SW 1271 (cell line): Measurements from ENCODE around the gene HNRNPM.
A peak's percentile ranks its signal among the peaks of the same experiment; 100 is the strongest.
"Not testable (repeated sequence)": the region's sequence is repeated elsewhere in the genome, so short reads cannot be mapped to it uniquely, and the experiment has no call there.

Experiments
- DNase-seq, 2 experiments: peaks; one replicate each; lab custom pipeline; 2025; lab: John Stamatoyannopoulos, UW

Gene HNRNPM, protein sequence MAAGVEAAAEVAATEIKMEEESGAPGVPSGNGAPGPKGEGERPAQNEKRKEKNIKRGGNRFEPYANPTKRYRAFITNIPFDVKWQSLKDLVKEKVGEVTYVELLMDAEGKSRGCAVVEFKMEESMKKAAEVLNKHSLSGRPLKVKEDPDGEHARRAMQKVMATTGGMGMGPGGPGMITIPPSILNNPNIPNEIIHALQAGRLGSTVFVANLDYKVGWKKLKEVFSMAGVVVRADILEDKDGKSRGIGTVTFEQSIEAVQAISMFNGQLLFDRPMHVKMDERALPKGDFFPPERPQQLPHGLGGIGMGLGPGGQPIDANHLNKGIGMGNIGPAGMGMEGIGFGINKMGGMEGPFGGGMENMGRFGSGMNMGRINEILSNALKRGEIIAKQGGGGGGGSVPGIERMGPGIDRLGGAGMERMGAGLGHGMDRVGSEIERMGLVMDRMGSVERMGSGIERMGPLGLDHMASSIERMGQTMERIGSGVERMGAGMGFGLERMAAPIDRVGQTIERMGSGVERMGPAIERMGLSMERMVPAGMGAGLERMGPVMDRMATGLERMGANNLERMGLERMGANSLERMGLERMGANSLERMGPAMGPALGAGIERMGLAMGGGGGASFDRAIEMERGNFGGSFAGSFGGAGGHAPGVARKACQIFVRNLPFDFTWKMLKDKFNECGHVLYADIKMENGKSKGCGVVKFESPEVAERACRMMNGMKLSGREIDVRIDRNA

DNA sequence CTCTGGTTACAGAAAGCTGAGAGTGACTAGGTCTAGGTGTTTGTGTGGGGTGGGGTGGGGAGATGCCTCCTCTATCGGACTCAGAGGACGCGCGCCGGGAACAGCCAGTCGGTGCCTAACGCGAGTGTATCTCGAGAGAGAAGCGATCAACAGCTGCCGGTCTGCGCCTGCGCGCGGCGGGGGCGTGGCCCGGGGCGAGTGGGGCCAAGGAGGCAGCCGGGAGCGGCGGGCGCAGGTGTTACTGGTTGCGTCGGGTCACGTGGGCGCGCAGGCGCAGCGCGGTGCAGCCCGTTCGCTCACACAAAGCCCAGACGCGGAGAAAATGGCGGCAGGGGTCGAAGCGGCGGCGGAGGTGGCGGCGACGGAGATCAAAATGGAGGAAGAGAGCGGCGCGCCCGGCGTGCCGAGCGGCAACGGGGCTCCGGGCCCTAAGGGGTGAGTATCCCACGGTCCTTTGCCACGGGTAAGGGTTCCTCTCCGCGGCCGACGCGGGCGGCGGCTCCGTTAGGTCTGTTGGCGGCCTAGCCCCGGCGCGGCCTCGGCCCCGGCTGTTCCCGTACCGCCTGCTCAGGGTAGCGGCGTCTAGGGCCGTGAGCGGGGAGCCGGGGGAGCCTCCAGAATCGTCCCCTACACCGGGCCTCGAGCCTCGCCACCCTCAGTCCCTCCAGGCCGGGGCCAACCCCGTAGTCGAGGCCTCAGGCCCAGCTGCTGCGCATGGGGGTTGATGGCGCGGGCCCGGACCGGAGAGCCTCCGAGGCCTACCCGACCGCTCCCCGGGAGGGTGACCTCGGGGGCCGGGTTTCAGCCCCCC is at the start of gene HNRNPM:
Gene HNRNPM (plus strand): TSS at position 299 of the 811 bp plus-strand sequence. CDS start 24 bp downstream, at position 323.
- DNase-seq, result peak; percentile 86 to 98

DNA sequence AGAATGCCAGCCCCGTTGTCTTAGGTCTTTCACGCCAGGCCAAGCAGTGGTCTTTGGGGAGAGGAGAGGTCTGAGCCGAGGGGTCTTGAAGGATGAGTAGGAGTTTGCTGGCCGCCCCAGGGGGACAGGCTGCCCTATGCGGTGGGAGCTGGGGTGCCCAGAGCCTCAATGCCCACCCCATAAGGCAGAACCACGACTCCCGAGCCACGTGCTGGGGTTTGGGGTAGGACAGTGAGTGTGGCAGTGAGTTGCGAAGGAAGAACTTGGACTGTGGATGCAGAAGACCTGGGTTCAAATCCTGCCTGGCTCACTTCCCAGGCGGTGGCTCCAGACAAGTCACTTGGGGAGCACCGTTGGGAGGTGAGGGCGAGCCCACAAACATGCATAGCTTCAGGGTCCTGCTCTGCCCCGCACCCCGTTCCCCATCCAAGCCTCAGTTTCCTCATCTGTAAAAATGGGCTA is 49.1 kb upstream of the HNRNPM start:
- DNase-seq, result no peak

DNA sequence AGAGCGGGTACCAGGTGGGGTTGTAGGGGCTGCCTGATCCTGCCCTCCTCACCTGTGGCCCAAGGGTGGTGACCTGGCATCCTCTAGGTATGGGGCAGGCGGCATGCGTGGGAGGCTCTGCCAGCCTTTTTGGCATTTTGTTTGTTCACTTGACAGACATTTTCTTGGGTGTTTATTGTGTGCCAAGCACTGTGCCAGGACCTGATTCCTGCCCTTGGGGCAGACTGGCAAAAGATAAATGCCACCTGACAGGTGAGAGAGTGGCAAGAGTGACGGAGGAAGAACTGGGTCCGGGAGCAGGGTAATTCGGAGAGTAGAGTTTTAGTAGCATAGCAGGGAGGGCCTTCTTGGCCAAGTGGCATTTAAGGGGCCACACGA is 48.6 kb upstream of the HNRNPM start:
- DNase-seq, result no peak

DNA sequence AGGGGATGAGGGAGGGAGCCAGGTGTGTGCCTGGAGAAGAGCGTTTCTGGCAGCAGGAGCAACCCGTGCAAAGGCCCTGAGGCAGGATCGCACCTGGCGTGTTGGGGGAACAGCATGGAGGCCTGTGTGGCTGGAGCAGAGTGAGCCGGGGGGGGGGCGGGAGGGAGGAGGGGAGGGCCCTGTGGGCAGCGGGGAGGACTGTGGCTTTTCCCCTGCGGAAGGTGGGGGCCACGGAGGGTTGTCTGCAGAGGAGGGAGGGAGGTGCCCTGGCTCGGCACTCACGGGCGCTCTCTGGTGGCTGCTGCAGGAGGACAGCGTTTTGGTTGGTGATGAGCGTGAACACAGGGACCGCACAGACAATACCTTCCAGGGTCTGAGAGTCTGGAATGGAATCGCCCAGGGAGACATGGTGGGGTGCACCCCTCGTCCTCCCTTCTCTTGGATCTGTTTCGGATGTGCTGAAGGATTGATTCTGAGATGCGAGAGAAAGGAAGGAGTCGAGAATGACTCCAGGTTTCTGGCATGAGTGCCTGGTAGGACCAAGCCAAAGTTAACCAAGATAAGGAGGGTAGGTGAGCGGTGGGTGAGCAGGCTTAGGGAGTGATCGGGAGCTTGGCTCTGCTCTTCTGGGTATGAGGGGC is 48.1 kb upstream of the HNRNPM start:
- peak in 1 of 2 experiments; percentile 32 for DNase-seq

DNA sequence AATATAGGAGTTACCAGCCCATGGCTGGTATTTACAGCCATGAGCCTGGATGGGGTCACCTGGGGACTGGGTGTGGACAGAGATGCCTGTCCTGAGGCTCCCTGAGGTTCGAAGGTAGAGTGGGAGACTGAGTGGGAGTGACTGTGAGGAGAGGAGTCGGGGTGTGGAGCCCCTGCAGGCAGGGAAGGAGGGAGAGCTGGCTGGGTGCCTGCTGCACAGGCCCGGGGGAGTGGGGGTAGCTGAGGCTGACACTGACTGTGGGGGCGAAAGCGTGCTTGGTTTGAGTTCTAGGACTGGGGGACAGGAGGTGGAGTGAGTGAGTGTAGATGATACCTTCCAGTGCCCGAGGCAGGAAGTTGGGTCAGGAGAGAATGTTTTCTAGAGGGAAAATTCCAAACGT is 47.5 kb upstream of the HNRNPM start:
- no peak for DNase-seq

DNA sequence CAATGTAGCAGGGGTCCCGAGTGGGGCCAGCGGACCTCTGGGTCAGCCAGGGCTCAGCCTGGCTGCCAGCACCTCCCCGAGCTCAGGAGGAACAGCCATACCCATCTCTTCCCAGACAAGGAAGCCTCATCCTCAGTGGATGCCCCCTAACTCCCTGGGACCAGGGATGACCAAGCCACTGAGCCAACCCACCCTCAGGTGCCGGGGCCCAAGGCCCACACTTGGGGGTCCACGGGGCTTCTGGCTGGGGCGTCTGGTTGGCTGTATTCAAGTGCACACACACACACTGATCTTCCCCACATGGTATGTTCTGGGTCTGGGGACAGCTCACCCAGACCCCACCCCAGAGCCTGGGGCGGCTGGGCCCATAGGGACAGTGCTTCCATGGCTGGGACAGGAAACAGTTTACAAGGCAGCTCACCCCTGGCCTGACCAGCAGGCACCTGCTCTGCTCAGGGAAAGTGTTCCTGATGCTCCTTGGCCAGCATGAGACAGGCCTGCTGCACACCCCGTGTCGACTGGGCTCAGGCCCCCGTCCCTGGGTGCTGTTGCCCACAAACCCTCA is 46.9 kb upstream of the HNRNPM start:
- no peak for DNase-seq

DNA sequence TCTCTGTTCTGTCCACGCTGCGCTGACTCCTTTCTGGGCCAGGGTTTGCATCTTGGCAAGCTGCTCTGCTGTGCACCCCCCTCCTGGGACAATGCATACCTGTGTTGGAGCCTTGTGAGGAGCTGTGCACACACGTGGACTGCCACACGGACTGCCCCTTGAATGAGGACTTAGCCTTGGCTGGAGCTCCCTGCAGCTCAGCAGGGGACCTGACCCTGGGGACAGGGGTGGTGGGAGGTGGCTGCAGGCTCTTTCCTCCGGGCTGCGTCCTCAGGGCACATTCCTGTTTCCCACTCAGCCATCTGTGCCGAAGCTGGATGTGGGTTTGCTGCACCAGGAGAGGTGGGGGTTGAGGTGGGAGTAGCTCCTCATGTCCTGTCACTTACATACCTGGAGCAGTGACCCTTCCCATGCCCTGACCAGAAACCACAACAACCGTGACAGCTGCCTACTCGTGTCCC is 46.4 kb upstream of the HNRNPM start:
- DNase-seq, result no peak

DNA sequence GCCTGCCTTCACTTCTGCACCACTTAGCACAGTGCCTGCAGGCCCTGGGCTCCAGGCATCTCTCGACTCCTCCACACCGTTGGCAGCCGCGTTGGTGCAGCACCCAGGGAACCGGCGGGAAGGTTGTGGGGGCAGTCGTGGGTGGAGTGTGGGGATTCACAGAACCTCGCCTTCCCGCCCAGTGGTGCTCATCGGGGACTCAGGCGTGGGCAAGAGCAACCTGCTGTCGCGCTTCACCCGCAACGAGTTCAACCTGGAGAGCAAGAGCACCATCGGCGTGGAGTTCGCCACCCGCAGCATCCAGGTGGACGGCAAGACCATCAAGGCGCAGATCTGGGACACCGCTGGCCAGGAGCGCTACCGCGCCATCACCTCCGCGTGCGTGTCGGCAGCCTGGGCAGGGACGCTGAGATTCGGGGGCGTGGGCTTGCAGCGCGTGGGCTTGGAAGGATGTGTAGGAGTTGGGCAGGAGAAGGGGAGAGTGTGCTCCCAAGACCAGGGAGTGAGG is 45.0 kb upstream of the HNRNPM start:
- DNase-seq, result no peak

DNA sequence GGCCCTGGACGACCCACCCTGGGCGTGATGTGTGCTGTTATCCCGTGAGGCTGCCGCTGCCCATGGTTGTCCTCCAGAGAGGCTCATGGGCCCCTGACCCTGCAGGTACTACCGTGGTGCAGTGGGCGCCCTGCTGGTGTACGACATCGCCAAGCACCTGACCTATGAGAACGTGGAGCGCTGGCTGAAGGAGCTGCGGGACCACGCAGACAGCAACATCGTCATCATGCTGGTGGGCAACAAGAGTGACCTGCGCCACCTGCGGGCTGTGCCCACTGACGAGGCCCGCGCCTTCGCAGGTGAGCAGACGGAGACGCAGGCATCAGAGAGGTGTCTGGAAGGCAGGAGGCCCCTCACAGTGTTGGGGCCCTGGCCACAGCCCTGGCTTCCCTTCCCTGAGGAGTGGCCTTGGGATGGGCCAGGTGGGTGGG is 42.8 kb upstream of the HNRNPM start:
- DNase-seq, result no peak

DNA sequence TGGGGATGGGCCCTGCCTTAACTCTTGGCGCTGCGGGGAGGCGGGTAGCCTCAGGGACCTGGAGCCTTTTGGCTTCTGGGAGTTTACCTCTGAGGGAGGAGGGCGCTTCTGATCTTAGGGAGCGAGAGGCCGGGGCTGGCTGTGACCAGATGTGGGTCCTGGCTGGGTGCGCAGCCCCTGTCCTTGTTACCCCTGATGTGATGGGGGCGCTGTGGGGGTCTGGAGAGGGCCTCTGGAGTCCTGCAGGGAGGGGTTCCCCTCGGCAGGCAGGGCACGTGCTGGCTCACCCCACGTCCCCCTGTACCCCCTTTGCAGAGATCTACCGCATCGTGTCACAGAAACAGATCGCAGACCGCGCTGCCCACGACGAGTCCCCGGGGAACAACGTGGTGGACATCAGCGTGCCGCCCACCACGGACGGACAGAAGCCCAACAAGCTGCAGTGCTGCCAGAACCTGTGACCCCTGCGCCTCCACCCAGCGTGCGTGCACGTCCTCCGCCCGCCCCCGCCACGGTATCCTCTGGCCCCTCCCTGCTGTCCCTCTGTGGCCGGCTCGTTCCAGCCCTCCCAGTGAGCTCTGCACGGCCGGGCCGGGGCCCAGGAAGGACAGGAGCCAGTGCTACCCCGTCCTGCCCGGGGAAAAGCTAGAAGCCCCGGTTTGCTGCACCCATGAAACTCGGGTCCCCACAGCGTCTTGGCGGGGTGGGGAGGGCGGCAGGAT is 41.5 kb upstream of the HNRNPM start:
- no peak for DNase-seq

DNA sequence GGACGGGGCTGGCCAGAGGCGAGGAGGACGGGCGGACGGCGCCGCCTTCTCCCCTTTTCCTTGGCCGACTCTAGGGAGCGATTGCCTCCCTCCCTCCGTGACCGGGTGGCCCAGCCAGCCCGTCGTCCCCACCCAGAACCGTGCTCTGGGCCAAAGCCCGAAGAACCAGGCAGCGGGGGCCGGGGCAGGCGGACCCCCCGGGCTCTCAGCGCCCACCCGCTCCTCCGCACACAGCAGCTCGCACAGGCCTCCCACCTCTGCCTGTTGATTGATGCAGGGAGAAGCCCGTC is 41.0 kb upstream of the HNRNPM start:
- no peak for DNase-seq

DNA sequence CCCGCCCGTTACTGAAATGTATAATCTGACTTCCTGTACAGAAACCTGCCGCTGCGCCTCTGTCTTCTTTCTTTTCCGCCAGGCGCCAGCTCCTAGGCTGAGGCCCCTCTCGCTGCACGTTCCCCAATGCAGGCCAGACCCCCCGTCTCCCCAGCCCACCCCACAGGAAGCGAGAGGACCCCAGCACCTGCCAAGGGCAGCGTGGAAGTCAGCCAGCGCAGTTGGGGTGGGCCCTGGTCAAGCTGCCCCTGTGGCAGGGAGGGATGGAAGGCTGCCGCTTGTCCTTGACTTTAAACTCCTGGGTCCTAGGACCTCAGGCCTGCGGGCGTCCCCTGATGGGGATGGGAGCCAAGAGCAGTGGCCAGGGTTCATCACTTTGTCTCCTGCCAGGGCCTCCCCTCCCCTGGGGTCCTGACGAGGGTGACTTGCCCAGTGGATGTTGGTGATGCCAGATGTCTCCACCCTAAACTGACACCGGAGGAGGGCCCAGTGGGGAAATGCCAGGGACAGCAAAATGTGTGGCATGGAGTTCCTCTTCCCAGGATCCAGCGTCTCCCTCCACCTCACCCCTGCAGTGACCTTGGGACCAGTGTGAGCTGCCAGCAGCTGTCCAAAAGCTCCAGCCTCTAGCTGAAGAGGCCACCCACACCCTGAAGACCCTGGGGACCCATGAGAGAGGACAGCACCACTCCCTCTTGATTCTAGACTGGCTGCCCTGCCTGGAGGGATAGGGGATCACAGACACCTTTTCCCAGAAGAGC is 40.2 kb upstream of the HNRNPM start:
- DNase-seq, result no peak

DNA sequence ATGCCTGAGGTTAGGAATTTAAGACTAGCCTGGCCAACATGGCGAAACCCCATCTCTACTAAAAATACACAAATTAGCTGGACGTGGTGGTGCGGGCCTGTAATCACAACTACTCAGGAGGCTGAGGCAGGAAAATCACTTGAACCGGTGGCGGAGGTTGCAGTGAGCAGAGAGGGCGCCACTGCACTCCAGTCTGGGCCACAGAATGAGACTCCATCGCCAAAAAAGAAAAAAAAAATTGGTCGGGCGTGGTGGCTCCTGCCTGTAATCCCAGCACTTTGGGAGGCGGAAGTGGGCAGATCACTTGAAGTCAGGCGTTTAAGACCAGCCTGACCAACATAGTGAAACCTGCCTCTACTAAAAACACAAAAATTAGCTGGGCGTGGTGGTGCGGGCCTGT is 34.1 kb upstream of the HNRNPM start:
- not testable (repeated sequence) for DNase-seq

DNA sequence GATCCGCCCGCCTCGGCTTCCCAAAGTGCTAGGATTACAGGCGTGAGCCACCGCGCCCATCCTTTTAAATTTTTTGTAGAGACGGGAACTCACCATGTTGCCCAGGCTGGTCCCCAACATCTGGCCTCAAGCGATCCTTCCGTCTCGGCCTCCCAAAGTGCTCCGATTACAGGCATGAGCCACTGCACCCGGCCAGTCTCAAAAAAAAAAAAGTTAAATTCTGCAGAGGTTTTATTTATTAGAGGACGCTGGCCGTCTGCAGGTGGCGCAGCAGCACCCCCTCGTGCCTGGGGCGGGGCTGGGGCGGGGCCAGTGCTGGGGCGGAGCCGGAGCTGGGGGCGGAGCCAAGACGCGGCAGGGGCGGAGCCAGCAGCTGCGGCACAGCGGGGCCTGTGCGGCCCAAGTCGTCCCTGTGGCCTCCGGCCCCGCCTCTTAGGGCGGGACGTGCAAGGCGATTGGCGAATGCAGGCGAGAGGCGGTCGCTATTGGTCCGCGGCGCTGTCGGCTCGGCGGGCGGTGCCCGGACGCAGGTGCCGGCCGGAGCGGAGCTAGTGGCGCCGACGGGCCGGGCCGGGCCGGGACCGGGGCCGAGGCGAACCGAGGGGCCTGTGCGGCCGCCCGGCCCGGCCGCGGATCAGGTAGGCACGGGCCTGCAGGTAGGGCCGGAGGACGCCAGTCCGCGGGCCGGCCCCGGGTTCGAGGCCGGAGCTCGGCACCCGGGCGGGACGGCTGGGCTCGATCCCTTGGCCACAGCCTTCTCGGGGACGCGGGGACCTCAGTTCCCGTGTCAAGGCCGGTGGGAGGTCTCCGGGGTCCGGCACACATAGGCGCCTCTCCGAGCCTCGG is 31.8 kb upstream of the HNRNPM start, which contains the start of gene MARCHF2:
Gene MARCHF2 (plus strand): TSS at position 523 of the 846 bp plus-strand sequence. CDS start 8,536 bp downstream, outside the sequence.
- peak; percentile 76 to 91 for DNase-seq

DNA sequence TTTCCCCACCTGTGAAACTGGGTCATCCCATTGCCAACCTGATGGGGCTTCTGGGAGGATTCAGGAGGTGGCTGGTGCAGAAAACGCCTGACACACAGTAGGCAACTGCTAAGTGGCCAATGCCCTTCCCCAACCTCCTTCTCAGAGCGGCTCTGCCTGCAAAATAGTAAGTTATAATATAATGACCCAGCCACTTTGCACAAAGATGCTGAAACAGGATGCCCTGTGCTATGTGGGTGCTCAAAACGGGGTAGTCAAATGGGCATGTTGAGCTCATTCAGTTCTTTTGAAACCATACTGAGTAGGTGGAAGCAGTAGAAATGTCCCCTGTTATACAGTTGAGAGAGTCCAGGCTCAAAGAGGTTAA is 31.2 kb upstream of the HNRNPM start:
- no peak for DNase-seq

DNA sequence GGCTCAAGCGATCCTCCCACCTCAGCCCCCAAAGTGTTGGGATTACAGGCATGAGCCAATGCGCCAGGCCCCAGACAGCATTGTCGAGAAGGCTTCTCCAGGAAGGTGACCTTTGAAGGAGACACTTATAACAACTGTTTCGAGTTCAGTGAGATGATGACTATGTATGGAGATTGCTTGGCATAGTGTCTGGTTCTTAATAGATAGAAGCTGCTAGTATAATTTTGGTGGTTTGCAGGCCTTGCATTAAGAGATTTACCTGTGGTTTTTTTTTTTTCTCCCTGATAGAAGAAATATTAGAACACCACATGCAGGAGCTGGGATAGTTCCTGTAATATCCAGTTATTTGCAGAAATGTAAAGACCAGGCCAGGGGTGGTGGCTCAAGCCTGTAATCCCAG is 28.0 kb upstream of the HNRNPM start:
- no peak for DNase-seq

DNA sequence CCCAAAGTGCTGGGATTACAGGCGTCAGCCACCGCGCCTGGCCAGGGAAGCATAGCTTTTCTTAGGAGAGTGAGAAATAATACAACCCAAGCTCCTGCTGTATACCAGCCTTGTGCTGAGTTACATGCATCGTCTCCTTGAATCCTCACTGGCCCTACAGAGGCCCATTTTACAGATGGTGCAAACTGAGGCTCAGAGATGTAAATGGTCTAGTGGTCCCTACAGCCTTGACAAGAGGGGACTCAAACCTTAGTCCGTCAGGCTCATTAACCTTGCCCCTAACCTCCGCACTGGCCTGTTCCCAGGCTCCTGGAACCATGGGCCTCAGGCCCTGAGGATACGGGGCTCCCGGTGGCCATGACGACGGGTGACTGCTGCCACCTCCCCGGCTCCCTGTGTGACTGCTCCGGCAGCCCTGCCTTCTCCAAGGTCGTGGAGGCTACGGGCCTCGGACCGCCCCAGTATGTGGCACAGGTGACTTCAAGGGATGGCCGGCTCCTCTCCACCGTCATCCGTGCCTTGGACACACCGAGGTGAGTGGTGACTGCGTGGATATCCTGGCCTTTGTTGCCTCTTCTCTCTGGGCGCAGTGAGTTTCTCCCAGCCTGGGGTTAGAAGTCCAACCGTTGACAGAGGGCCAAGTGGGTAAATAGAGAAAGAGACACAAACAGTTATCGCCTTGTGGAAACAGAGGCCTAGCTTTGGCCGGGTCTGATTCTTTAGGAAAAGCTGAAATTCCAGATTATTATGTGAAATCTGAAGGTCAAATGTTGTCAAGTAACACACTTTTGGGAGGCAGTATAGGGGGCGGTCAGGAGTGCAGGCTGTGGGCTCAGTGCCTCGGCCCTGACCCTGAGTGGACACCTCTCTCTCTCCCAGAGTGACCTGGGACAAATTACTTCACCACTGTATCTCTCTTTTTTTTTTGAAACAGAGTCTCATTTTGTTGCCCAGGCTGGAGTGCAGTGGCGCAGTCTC is 23.0 kb upstream of the HNRNPM start:
- DNase-seq, result no peak

DNA sequence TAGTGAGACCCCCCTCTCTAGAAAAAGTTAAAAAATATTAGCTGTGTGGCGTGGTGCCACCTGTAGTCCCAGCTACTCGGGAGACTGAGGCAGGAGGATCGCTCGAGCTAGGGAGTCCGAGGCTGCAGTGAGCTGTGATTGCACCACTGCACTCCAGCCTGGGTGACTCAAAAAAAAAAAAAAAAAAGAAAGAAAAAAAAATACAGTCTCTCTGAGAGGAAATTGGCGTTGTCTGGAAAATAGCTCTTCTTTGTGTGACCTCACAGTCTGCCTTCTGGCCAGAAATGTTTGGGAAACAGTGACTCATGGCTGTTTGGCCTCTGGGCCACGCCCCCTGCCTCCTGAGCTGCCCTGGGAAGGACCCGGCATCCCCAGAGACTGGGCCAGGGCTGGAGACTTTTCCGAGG is 21.0 kb upstream of the HNRNPM start:
- DNase-seq, result peak; percentile 85 to 95
